Common myeloid progenitor, CD34-positive (primary cell): ENCODE measurements around the gene DDX47.
"Not testable (repeated sequence)": the region's sequence is repeated elsewhere in the genome, so short reads cannot be mapped to it uniquely, and the experiment has no call there.

Source experiments
- CTCF ChIA-PET: fragments of 350-600 bp; sonication (Branson Sonifier 250); formaldehyde crosslinking; loops from one replicate; lab custom pipeline; 2021; ENCODE audit warnings: antibody characterized with exemption; lab: Charles Lee
- POLR2A ChIA-PET: fragments of 350-600 bp; sonication (Branson Sonifier 250); formaldehyde crosslinking; loops from one replicate; lab custom pipeline; 2021; ENCODE audit warnings: antibody characterized with exemption; lab: Charles Lee
- DNase-seq, 3 donors: peaks; one replicate each; pipeline versions ENCODE4 v3.0.0 to v3.0.0-alpha.2; 2013
- H3K27ac ChIP-seq, 2 experiments: 1 replicate in 1 of 2; 2 replicates in 1 of 2; pipeline ENCODE4 v1.7.0; 2013; ENCODE audit warnings: inconsistent platforms in 2 of 2, low read length in 2 of 2, mild to moderate bottlenecking in 2 of 2, low read depth in 1 of 2, moderate library complexity in 1 of 2; ENCODE audit not compliant: severe bottlenecking in 2 of 2, insufficient read depth in 1 of 2, poor library complexity in 1 of 2
- H3K27me3 ChIP-seq, 5 experiments: replicated peaks in 2 of 5; 1 replicate in 3 of 5; 2 replicates in 2 of 5; pipeline versions ENCODE4 v1.6.1 to v1.7.0; 2013; ENCODE audit warnings: low read length in 4 of 5, mild to moderate bottlenecking in 2 of 5, moderate library complexity in 2 of 5, inconsistent platforms in 1 of 5; ENCODE audit not compliant: insufficient read depth in 5 of 5, control insufficient read depth in 4 of 5
- H3K36me3 ChIP-seq, 4 experiments: 1 replicate in 2 of 4; 2 replicates in 2 of 4; pipeline versions ENCODE4 v1.6.1 to v1.7.0; 2013; ENCODE audit warnings: low read length in 3 of 4, control low read depth in 1 of 4, mild to moderate bottlenecking in 1 of 4; ENCODE audit not compliant: control insufficient read depth in 4 of 4, insufficient read depth in 4 of 4
- H3K4me1 ChIP-seq, 4 experiments: 1 replicate in 3 of 4; 2 replicates in 1 of 4; pipeline versions ENCODE4 v1.6.1 to v1.7.1; 2013; ENCODE audit warnings: low read length in 3 of 4, mild to moderate bottlenecking in 3 of 4, control low read depth in 1 of 4, inconsistent platforms in 1 of 4, moderate library complexity in 1 of 4; ENCODE audit not compliant: control insufficient read depth in 4 of 4, insufficient read depth in 4 of 4; ENCODE audit errors: control extremely low read depth in 1 of 4
- H3K4me3 ChIP-seq, 7 experiments: 1 replicate in 4 of 7; 2 replicates in 3 of 7; pipeline versions ENCODE4 v1.5.1 to v1.7.0; 2013; ENCODE audit warnings: mild to moderate bottlenecking in 7 of 7, low read length in 6 of 7, moderate library complexity in 6 of 7, inconsistent platforms in 2 of 7, low read depth in 2 of 7, control low read depth in 1 of 7; ENCODE audit not compliant: insufficient read depth in 4 of 7, control insufficient read depth in 1 of 7; ENCODE audit errors: extremely low read depth in 1 of 7
- H3K9me3 ChIP-seq, 5 experiments: 1 replicate in 4 of 5; 2 replicates in 1 of 5; pipeline versions ENCODE4 v1.6.1 to v1.7.1; 2013; ENCODE audit warnings: low read length in 4 of 5, mild to moderate bottlenecking in 2 of 5, inconsistent platforms in 1 of 5, low read depth in 1 of 5, moderate library complexity in 1 of 5; ENCODE audit not compliant: control insufficient read depth in 4 of 5, insufficient read depth in 2 of 5; ENCODE audit errors: control extremely low read depth in 1 of 5
- WGBS: methylation state at CpG from one replicate; pipeline ENCODE4 v1.1.5; 2013; ENCODE audit not compliant: insufficient coverage; 5-methylcytosine and 5-hydroxymethylcytosine counted together

The DDX47 gene

GRCh38 chr12:12874029-12874428 is 60.9 kb downstream of the DDX47 start:
- Histone ChIP-seq H3K27ac (no peak overlapping the region), H3K27me3 (no peaks in the 10 kb centered on the region), H3K4me3 (no peak overlapping the region), H3K36me3 (no peaks in the 10 kb centered on the region), H3K4me1 (peaks cover 0 to 7% (median 4%) of the 10 kb centered on the region in 4 experiments), H3K9me3 (no peaks in the 10 kb centered on the region)
- CTCF ChIA-PET = interaction anchor here (0.6 to 1.5 kb wide), 2 partner anchors 11 to 18 kb away, joined by 3 to 4 read pairs; no protein-coding TSS in a partner anchor
- DNase-seq = no peak
- WGBS = 100% methylated on average over 1 of the region's 1 CpG
- POLR2A ChIA-PET = no interaction called here

GRCh38 chr12:12875301-12875700 is 62.2 kb downstream of the DDX47 start:
- H3K4me3 ChIP-seq, H3K4me1 ChIP-seq, H3K27ac ChIP-seq, DNase-seq, CTCF ChIA-PET, POLR2A ChIA-PET, H3K9me3 ChIP-seq, H3K36me3 ChIP-seq, H3K27me3 ChIP-seq: not testable (repeated sequence)
- WGBS = 95% methylated on average over 8 of the region's 10 CpGs

GRCh38 chr12:12877153-12877768 is 64.1 kb downstream of the DDX47 start:
- Histone ChIP-seq H3K36me3 (no peaks in the 10 kb centered on the region), H3K27me3 (no peaks in the 10 kb centered on the region), H3K4me1 (peaks cover 0 to 7% (median 4%) of the 10 kb centered on the region in 4 experiments), H3K27ac (no peak overlapping the region), H3K4me3 (no peak overlapping the region), H3K9me3 (no peaks in the 10 kb centered on the region)
- ChIA-PET CTCF (interaction anchor here (1.3 to 1.5 kb wide), 2 partner anchors 9 to 335 kb away, joined by 3 read pairs; no protein-coding TSS in a partner anchor), POLR2A (no interaction called here)
- WGBS = 93% methylated on average over 4 of the region's 5 CpGs
- DNase-seq = no peak

- Histone ChIP-seq H3K27ac (no peak overlapping the region), H3K4me1 (peaks cover 0 to 7% (median 4%) of the 10 kb centered on the region in 4 experiments), H3K4me3 (no peak overlapping the region), H3K27me3 (no peaks in the 10 kb centered on the region), H3K9me3 (no peaks in the 10 kb centered on the region), H3K36me3 (no peaks in the 10 kb centered on the region)
- WGBS = 100% methylated on average over 5 of the region's 9 CpGs
- DNase-seq = no peak
- POLR2A ChIA-PET = no interaction called here
- CTCF ChIA-PET = interaction anchor here (1.3 to 1.5 kb wide), 2 partner anchors 9 to 334 kb away, joined by 3 read pairs; no protein-coding TSS in a partner anchor
Measured at GRCh38 chr12:12877781-12878455, 64.8 kb downstream of the DDX47 start.
